ENCODE data around the gene CHKB.

CHKB gene

GRCh38 chr22:50561401-50562358 lies 21.0 kb downstream of the CHKB start:
- H3K4me3 Mint-ChIP-seq: peak overlapping the region; percentile 61
- no peaks in the 10 kb centered on the region for H3K27me3 Mint-ChIP-seq
- no peaks in the 10 kb centered on the region for H3K36me3 Mint-ChIP-seq
- no peaks in the 10 kb centered on the region for H3K9me3 Mint-ChIP-seq (ENCODE audit: low read depth)
- peak overlapping the region; percentile 50 for H3K27ac Mint-ChIP-seq
- H3K4me1 Mint-ChIP-seq (ENCODE audit: low read depth): peaks cover 13% of the 10 kb centered on the region

- Mint-ChIP-seq H3K4me1 (ENCODE audit: low read depth) (peaks cover 13% of the 10 kb centered on the region), H3K36me3 (no peaks in the 10 kb centered on the region), H3K27ac (no peak overlapping the region), H3K9me3 (ENCODE audit: low read depth) (no peaks in the 10 kb centered on the region), H3K4me3 (no peak overlapping the region), H3K27me3 (no peaks in the 10 kb centered on the region)
Observed at GRCh38 chr22:50560034-50560433, 22.6 kb downstream of the CHKB start.

GRCh38 chr22:50556703-50557102 lies 25.9 kb downstream of the CHKB start:
- H3K27me3 Mint-ChIP-seq: no peaks in the 10 kb centered on the region
- H3K4me1 Mint-ChIP-seq (ENCODE audit: low read depth): peaks cover 5% of the 10 kb centered on the region
- no peaks in the 10 kb centered on the region for H3K9me3 Mint-ChIP-seq (ENCODE audit: low read depth)
- H3K4me3 Mint-ChIP-seq: no peak overlapping the region
- no peaks in the 10 kb centered on the region for H3K36me3 Mint-ChIP-seq
- no peak overlapping the region for H3K27ac Mint-ChIP-seq

GRCh38 chr22:50553310-50553709 lies 29.3 kb downstream of the CHKB start:
- Mint-ChIP-seq H3K4me1 (ENCODE audit: low read depth) (peaks cover 18% of the 10 kb centered on the region), H3K27ac (no peak overlapping the region), H3K4me3 (no peak overlapping the region), H3K36me3 (no peaks in the 10 kb centered on the region), H3K9me3 (ENCODE audit: low read depth) (no peaks in the 10 kb centered on the region), H3K27me3 (no peaks in the 10 kb centered on the region)

- peaks cover 21% of the 10 kb centered on the region for H3K4me1 Mint-ChIP-seq (ENCODE audit: low read depth)
- no peaks in the 10 kb centered on the region for H3K9me3 Mint-ChIP-seq (ENCODE audit: low read depth)
Observed at GRCh38 chr22:50551160-50551752, 31.4 kb downstream of the CHKB start.

GRCh38 chr22:50550395-50550794 lies 32.3 kb downstream of the CHKB start:
- H3K36me3 Mint-ChIP-seq: no peaks in the 10 kb centered on the region
- peak overlapping the region; percentile 75 for H3K27ac Mint-ChIP-seq
- H3K27me3 Mint-ChIP-seq: no peaks in the 10 kb centered on the region
- H3K4me1 Mint-ChIP-seq (ENCODE audit: low read depth): peaks cover 29% of the 10 kb centered on the region
- H3K4me3 Mint-ChIP-seq: peak overlapping the region; percentile 79
- H3K9me3 Mint-ChIP-seq (ENCODE audit: low read depth): no peaks in the 10 kb centered on the region

More at GRCh38 chr22:50551160-50551752, 31.4 kb downstream of the CHKB start:
- no peaks in the 10 kb centered on the region for H3K27me3 Mint-ChIP-seq
- peak overlapping the region; percentile 79 for H3K4me3 Mint-ChIP-seq
- H3K27ac Mint-ChIP-seq: peak overlapping the region; percentile 41
- H3K36me3 Mint-ChIP-seq: no peaks in the 10 kb centered on the region

- Mint-ChIP-seq H3K27ac (peak overlapping the region; percentile 86), H3K36me3 (no peaks in the 10 kb centered on the region), H3K4me3 (peak overlapping the region; percentile 79)
Observed at GRCh38 chr22:50548921-50549790, 33.5 kb downstream of the CHKB start.

GRCh38 chr22:50548040-50548920 lies 34.4 kb downstream of the CHKB start:
- H3K4me3 Mint-ChIP-seq: peak overlapping the region; percentile 75
- no peaks in the 10 kb centered on the region for H3K9me3 Mint-ChIP-seq (ENCODE audit: low read depth)
- H3K27me3 Mint-ChIP-seq: no peaks in the 10 kb centered on the region
- no peaks in the 10 kb centered on the region for H3K36me3 Mint-ChIP-seq
- H3K27ac Mint-ChIP-seq: peak overlapping the region; percentile 64
- H3K4me1 Mint-ChIP-seq (ENCODE audit: low read depth): peaks cover 40% of the 10 kb centered on the region

More at GRCh38 chr22:50548921-50549790, 33.5 kb downstream of the CHKB start:
- Mint-ChIP-seq H3K27me3 (no peaks in the 10 kb centered on the region), H3K4me1 (ENCODE audit: low read depth) (peaks cover 40% of the 10 kb centered on the region), H3K9me3 (ENCODE audit: low read depth) (no peaks in the 10 kb centered on the region)

- no peaks in the 10 kb centered on the region for H3K9me3 Mint-ChIP-seq (ENCODE audit: low read depth)
- peak overlapping the region; percentile 10 for H3K4me3 Mint-ChIP-seq
- H3K36me3 Mint-ChIP-seq: no peaks in the 10 kb centered on the region
- peak overlapping the region; percentile 79 for H3K27ac Mint-ChIP-seq
- peaks cover 42% of the 10 kb centered on the region for H3K4me1 Mint-ChIP-seq (ENCODE audit: low read depth)
- no peaks in the 10 kb centered on the region for H3K27me3 Mint-ChIP-seq
Observed at GRCh38 chr22:50547263-50547985, 35.2 kb downstream of the CHKB start.

- no peaks in the 10 kb centered on the region for H3K36me3 Mint-ChIP-seq
- no peak overlapping the region for H3K4me3 Mint-ChIP-seq
- peak overlapping the region; percentile 68 for H3K27ac Mint-ChIP-seq
- no peaks in the 10 kb centered on the region for H3K9me3 Mint-ChIP-seq (ENCODE audit: low read depth)
- H3K27me3 Mint-ChIP-seq: no peaks in the 10 kb centered on the region
- H3K4me1 Mint-ChIP-seq (ENCODE audit: low read depth): peaks cover 49% of the 10 kb centered on the region
Observed at GRCh38 chr22:50546326-50547262, 36.1 kb downstream of the CHKB start.

GRCh38 chr22:50545522-50546325 lies 36.9 kb downstream of the CHKB start, which contains the start of gene KLHDC7B:
Gene KLHDC7B (plus strand): TSS chr22:50545899. CDS start chr22:50546244, 345 bp downstream.
- no peaks in the 10 kb centered on the region for H3K27me3 Mint-ChIP-seq
- no peaks in the 10 kb centered on the region for H3K9me3 Mint-ChIP-seq (ENCODE audit: low read depth)
- peaks cover 51% of the 10 kb centered on the region for H3K4me1 Mint-ChIP-seq (ENCODE audit: low read depth)
- H3K4me3 Mint-ChIP-seq: peak within 1 kb of the TSS; percentile 52
- peak within 1 kb of the TSS; percentile 81 for H3K27ac Mint-ChIP-seq
- no peaks in the 10 kb centered on the region for H3K36me3 Mint-ChIP-seq

- H3K4me1 Mint-ChIP-seq (ENCODE audit: low read depth): peaks cover 49% of the 10 kb centered on the region
Observed at GRCh38 chr22:50544746-50545253, 37.8 kb downstream of the CHKB start.

More at GRCh38 chr22:50544746-50545253, 37.8 kb downstream of the CHKB start:
- no peaks in the 10 kb centered on the region for H3K27me3 Mint-ChIP-seq
- peak overlapping the region; percentile 81 for H3K27ac Mint-ChIP-seq
- H3K36me3 Mint-ChIP-seq: no peaks in the 10 kb centered on the region
- H3K4me3 Mint-ChIP-seq: peak overlapping the region; percentile 52
- H3K9me3 Mint-ChIP-seq (ENCODE audit: low read depth): no peaks in the 10 kb centered on the region
